AG09309 (cell line): ENCODE data around the gene FXYD5.

Experiments used
- DNase-seq: peaks from one replicate; pipeline ENCODE4 v3.0.0-alpha.2; 2010; ENCODE audit warnings: low read depth
- H3K4me3 ChIP-seq: 2 replicates; pipeline ENCODE4 v1.5.1; 2011; ENCODE audit warnings: mild to moderate bottlenecking, low read depth, low read length, moderate library complexity; ENCODE audit not compliant: control insufficient read depth
- TF ChIP-seq, protein P1 (sequence below): IDR thresholded peaks from 2 replicates; pipeline ENCODE4 v1.5.1; 2011; ENCODE audit warnings: mild to moderate bottlenecking, low read depth, low read length, inconsistent platforms; ENCODE audit not compliant: insufficient read depth, control insufficient read depth; ENCODE audit errors: missing control alignments

FXYD5 gene

DNA sequence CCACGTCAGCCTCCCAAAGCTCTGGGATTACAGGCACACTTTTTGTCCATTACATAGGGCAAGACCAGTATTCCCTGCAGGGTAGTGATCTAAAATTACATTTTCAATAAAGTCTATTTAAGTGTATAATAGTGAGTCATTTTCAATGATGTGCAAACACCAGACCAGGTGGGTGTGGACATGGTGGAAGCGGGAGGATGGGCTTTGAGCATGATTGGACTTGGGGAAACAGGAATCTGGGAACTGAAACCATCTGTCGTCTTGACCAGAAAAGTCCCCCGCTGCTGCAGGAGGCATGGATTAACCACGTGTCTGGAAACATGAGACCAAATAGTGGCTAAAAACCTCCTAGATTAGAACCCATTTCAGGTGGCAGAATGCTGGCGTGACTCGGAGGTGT is 34.0 kb upstream of the FXYD5 start:
- peak; percentile 92 for DNase-seq
- no peak overlapping the region for H3K4me3 ChIP-seq
- TF ChIP-seq, protein P1, sequence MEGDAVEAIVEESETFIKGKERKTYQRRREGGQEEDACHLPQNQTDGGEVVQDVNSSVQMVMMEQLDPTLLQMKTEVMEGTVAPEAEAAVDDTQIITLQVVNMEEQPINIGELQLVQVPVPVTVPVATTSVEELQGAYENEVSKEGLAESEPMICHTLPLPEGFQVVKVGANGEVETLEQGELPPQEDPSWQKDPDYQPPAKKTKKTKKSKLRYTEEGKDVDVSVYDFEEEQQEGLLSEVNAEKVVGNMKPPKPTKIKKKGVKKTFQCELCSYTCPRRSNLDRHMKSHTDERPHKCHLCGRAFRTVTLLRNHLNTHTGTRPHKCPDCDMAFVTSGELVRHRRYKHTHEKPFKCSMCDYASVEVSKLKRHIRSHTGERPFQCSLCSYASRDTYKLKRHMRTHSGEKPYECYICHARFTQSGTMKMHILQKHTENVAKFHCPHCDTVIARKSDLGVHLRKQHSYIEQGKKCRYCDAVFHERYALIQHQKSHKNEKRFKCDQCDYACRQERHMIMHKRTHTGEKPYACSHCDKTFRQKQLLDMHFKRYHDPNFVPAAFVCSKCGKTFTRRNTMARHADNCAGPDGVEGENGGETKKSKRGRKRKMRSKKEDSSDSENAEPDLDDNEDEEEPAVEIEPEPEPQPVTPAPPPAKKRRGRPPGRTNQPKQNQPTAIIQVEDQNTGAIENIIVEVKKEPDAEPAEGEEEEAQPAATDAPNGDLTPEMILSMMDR = no peak

DNA sequence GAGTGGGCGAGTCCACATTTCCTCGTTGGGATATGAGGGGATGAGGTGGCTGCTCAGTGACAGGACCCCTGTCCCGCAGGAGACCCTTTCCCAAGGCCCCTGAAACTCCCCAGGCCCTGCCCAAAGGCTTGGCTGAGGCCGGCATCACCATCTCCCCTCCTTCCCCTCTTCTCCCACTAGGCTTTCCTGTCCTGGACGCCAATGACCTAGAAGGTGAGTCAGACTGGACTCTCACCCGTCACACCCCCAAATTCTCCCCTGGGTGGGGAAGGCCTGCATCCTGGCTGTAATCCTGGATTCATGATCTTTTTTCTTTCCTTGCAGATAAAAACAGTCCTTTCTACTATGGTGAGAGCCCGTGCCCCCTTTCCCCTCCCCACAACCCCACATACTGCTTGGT is 33.6 kb upstream of the FXYD5 start:
- no peak overlapping the region for H3K4me3 ChIP-seq
- TF ChIP-seq, protein P1 = no peak
- no peak for DNase-seq

DNA sequence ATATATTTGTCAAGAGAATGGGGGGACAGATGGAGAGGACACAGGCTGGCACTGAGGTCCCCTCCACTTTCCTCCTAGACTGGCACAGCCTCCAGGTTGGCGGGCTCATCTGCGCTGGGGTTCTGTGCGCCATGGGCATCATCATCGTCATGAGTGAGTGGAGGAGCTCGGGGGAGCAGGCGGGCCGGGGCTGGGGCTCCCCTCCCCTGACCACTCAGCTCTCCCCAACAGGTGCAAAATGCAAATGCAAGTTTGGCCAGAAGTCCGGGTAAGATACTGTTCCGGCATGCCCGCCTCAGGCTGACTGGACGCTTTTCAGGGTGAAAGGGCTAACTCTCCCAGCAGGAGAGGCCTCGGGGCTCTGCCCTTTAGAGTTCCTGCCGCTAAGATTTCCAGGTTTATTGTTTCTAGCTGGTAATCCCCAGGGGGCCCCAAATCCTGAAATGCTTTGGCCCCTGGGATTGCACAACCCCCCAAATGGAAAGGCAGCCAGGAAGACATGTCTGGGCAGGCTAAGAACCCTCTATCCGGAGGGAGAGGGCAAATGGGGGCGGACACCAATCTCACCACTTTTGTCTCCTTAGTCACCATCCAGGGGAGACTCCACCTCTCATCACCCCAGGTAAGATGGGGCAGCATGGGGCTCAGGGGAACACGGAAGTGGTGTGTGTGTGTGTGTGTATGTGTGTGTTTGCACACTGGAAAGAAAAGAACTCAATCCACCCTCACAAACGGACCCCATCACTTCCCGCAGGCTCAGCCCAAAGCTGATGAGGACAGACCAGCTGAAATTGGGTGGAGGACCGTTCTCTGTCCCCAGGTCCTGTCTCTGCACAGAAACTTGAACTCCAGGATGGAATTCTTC is 31.6 kb upstream of the FXYD5 start:
- TF ChIP-seq, protein P1 = no peak
- no peak for DNase-seq
- no peak overlapping the region for H3K4me3 ChIP-seq

DNA sequence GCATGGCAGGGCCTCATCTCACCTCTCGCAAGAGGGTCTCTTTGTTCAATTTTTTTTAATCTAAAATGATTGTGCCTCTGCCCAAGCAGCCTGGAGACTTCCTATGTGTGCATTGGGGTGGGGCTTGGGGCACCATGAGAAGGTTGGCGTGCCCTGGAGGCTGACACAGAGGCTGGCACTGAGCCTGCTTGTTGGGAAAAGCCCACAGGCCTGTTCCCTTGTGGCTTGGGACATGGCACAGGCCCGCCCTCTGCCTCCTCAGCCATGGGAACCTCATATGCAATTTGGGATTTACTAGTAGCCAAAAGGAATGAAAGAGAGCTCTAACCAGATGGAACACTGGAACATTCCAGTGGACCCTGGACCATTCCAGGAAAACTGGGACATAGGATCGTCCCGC is 31.0 kb upstream of the FXYD5 start:
- TF ChIP-seq, protein P1 = no peak
- H3K4me3 ChIP-seq = peak overlapping the region; percentile 72
- DNase-seq = no peak

DNA sequence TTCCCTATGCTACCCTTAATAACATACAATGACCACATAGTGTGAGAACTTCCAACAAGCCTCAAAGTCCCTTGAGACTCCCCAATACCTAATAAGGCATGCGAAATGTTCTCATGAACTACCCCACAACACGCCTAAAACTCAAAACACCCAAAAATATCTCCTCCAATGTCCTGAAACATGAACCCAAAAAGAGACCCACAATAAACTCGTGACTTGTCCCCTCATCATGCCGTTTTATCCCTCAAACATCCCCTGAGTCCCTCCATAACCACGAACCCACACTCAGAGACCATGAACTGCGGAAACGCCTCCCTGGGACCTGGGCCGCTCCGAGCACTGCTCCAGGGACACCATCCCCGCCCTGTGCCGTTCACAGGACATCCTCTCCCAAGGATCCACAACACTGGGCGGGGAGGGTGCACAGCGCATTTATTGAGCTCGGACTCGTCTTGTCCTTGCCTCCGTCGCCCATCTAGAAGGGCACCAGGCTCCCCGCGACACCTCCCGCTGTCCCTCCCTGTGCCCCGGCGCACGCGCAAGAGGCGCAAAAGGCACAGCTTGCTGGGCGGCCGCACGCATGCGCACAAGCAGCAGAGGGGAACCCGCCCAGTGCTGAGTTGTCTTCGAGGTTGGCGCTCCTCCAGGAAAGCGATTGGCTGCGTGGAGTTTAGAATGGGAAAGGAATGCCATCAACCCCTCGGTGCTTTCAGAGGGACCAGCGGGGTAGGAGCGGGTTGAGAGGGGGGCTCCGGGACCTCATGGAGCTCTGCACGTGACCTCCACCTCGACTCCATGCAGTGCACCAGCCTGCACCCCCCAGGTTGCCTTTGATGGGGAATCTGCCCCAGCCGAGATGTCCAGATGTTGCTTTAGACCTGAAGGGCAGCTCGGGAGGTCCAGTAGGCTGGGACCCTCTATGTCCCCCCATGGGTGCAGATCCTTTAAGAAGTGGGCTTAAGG is 30.2 kb upstream of the FXYD5 start:
- H3K4me3 ChIP-seq = peak overlapping the region; percentile 72
- peak; percentile 69 for DNase-seq
- TF ChIP-seq, protein P1 = no peak

DNA sequence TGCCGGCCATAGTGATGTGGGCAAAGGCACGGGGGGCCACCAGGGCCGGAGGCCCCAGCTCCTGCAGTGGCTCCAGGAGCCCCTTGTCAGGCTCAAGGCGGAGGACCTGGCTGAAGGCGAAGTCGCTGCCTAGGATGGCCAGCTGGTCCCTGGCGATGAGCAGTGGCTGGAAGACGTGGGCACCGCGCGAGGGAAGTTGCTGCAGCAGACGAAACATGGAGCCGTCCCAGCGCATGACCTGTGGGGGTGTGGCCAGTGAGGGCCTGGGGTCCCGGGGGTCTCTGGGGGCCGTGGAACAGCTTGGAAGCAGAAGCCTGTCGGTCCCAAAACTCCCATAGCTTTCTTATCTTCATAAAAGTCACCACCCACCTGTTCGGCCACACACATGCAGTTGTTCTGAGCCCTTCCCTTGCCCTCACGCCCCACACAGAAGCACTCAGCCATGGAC is 29.2 kb upstream of the FXYD5 start:
- no peak overlapping the region for H3K4me3 ChIP-seq
- DNase-seq = no peak
- TF ChIP-seq, protein P1 = no peak
